NCI-H748 (cell line): ENCODE data around the gene GPR146.

ENCODE experiments used
- DNase-seq: peaks from one replicate; lab custom pipeline; 2025; ENCODE audit not compliant: unreplicated experiment; lab: John Stamatoyannopoulos, UW

Gene GPR146

GRCh38 chr7:1011297-1012003 is 32.9 kb upstream of the GPR146 start:
- DNase-seq: no peak

- DNase-seq: no peak
Measured at GRCh38 chr7:1012004-1012715, 32.2 kb upstream of the GPR146 start.

- DNase-seq: no peak
Measured at GRCh38 chr7:1012716-1013095, 31.6 kb upstream of the GPR146 start.

GRCh38 chr7:1013581-1013980 is 30.8 kb upstream of the GPR146 start:
- no peak for DNase-seq

- no peak for DNase-seq
Measured at GRCh38 chr7:1014681-1015080, 29.7 kb upstream of the GPR146 start.

GRCh38 chr7:1015196-1016121 is 28.9 kb upstream of the GPR146 start:
- DNase-seq: no peak

- no peak for DNase-seq
Measured at GRCh38 chr7:1016577-1017531, 27.5 kb upstream of the GPR146 start.

GRCh38 chr7:1017586-1018333 is 26.6 kb upstream of the GPR146 start:
- DNase-seq: no peak

- DNase-seq: no peak
Measured at GRCh38 chr7:1018334-1018695, 26.0 kb upstream of the GPR146 start.

- DNase-seq: no peak
Measured at GRCh38 chr7:1019255-1019785, 25.0 kb upstream of the GPR146 start.

- DNase-seq: no peak
Measured at GRCh38 chr7:1019789-1020610, 24.3 kb upstream of the GPR146 start.

- no peak for DNase-seq
Measured at GRCh38 chr7:1020849-1021251, 23.5 kb upstream of the GPR146 start.

- no peak for DNase-seq
Measured at GRCh38 chr7:1021366-1021765, 23.0 kb upstream of the GPR146 start.

- DNase-seq: no peak
Measured at GRCh38 chr7:1021931-1022330, 22.4 kb upstream of the GPR146 start.

GRCh38 chr7:1022356-1022755 is 22.0 kb upstream of the GPR146 start:
- no peak for DNase-seq

GRCh38 chr7:1022801-1023465 is 21.4 kb upstream of the GPR146 start:
- no peak for DNase-seq

GRCh38 chr7:1024331-1024841 is 20.0 kb upstream of the GPR146 start:
- no peak for DNase-seq
